WTC11 (cell line): Measurements from ENCODE around the gene C14orf132. TPM values are rescaled to one million over a fixed set of nuclear protein-coding genes. Genes with fewer than 3 reads are reported as not detected.

Experiments
- ATF1 ChIP-seq: sonication (generic); formaldehyde crosslinking; IDR thresholded peaks from 2 replicates; pipeline ENCODE4 v1.8.1; 2023; ENCODE audit warnings: mild to moderate bottlenecking, moderate library complexity, missing genetic modification reagents
- ELF4 ChIP-seq: sonication (generic); formaldehyde crosslinking; IDR thresholded peaks from 2 replicates; pipeline ENCODE4 v1.8.1; 2022; ENCODE audit warnings: low read depth, mild to moderate bottlenecking, moderate library complexity, missing genetic modification reagents
- FOXJ3 ChIP-seq: sonication (generic); formaldehyde crosslinking; IDR thresholded peaks from 2 replicates; pipeline ENCODE4 v1.9.0; 2021; ENCODE audit warnings: missing genetic modification reagents, mild to moderate bottlenecking, borderline replicate concordance
- RELA ChIP-seq: sonication (generic); formaldehyde crosslinking; IDR thresholded peaks from 2 replicates; pipeline ENCODE4 v1.8.1; 2022; ENCODE audit warnings: missing genetic modification reagents, mild to moderate bottlenecking, borderline replicate concordance
- TCF7 ChIP-seq: sonication (generic); formaldehyde crosslinking; IDR thresholded peaks from 2 replicates; pipeline ENCODE4 v1.8.0; 2022; ENCODE audit warnings: mild to moderate bottlenecking, low read depth, missing genetic modification reagents, moderate library complexity
- ZNF138 ChIP-seq: sonication (generic); formaldehyde crosslinking; conservative IDR thresholded peaks from 2 replicates; pipeline ENCODE4 v1.8.1; 2022; ENCODE audit warnings: mild to moderate bottlenecking, moderate library complexity, missing genetic modification reagents
- ZNF281 ChIP-seq: sonication (generic); formaldehyde crosslinking; IDR thresholded peaks from 2 replicates; pipeline ENCODE4 v1.8.0; 2023; ENCODE audit warnings: mild to moderate bottlenecking, missing genetic modification reagents
- ZNF396 ChIP-seq: fragments of 250-450 bp; sonication (Bioruptor Pico); IDR thresholded peaks from 2 replicates; pipeline ENCODE4 v1.8.0; 2021; ENCODE audit warnings: mild to moderate bottlenecking, moderate library complexity, borderline replicate concordance
- ZNF416 ChIP-seq: fragments of 250-450 bp; sonication (Bioruptor Pico); IDR thresholded peaks from 2 replicates; pipeline ENCODE4 v1.9.0; 2021; ENCODE audit warnings: mild to moderate bottlenecking, inconsistent platforms
- ZNF423 ChIP-seq: fragments of 250-450 bp; sonication (Bioruptor Pico); IDR thresholded peaks from 2 replicates; pipeline ENCODE4 v2.1.2; 2022; ENCODE audit warnings: mild to moderate bottlenecking, moderate library complexity
- total RNA-seq: library from RNA; stranded (reverse); gene quantifications from 3 replicates; pipeline ENCODE4 v1.2.3, GENCODE V29; 2021
- TF ChIP-seq, protein P1 (sequence below): sonication (generic); formaldehyde crosslinking; IDR thresholded peaks from 2 replicates; pipeline ENCODE4 v1.8.1; 2023; ENCODE audit warnings: mild to moderate bottlenecking, moderate library complexity, missing genetic modification reagents
- TF ChIP-seq, protein P2 (sequence below): fragments of 250-450 bp; sonication (Bioruptor Pico); IDR thresholded peaks from 2 replicates; pipeline ENCODE4 v1.9.0; 2021; ENCODE audit warnings: mild to moderate bottlenecking, borderline replicate concordance
- TF ChIP-seq, protein P3 (sequence below): sonication (generic); formaldehyde crosslinking; IDR thresholded peaks from 2 replicates; pipeline ENCODE4 v1.8.1; 2022; ENCODE audit warnings: mild to moderate bottlenecking, missing genetic modification reagents, moderate library complexity, borderline replicate concordance
- TF ChIP-seq, protein P4 (sequence below): sonication (generic); formaldehyde crosslinking; IDR thresholded peaks from 2 replicates; pipeline ENCODE4 v1.8.0; 2023; ENCODE audit warnings: missing genetic modification reagents

The C14orf132 gene
- total RNA-seq, 1 experiment from 2014 or later, result 14.1 TPM

- TF ChIP-seq, protein P1, sequence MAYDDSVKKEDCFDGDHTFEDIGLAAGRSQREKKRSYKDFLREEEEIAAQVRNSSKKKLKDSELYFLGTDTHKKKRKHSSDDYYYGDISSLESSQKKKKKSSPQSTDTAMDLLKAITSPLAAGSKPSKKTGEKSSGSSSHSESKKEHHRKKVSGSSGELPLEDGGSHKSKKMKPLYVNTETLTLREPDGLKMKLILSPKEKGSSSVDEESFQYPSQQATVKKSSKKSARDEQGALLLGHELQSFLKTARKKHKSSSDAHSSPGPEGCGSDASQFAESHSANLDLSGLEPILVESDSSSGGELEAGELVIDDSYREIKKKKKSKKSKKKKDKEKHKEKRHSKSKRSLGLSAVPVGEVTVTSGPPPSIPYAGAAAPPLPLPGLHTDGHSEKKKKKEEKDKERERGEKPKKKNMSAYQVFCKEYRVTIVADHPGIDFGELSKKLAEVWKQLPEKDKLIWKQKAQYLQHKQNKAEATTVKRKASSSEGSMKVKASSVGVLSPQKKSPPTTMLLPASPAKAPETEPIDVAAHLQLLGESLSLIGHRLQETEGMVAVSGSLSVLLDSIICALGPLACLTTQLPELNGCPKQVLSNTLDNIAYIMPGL (CRISPR knock-in tag), result no peak
- TF ChIP-seq ZNF138 (CRISPR knock-in tag) (no peak), ZNF423 (CRISPR knock-in tag) (no peak), RELA (CRISPR knock-in tag) (no peak), ZNF281 (CRISPR knock-in tag) (no peak), ZNF396 (CRISPR knock-in tag) (no peak), FOXJ3 (no peak), ZNF416 (CRISPR knock-in tag) (no peak), ATF1 (no peak), TCF7 (no peak), ELF4 (no peak)
- TF ChIP-seq, protein P2, sequence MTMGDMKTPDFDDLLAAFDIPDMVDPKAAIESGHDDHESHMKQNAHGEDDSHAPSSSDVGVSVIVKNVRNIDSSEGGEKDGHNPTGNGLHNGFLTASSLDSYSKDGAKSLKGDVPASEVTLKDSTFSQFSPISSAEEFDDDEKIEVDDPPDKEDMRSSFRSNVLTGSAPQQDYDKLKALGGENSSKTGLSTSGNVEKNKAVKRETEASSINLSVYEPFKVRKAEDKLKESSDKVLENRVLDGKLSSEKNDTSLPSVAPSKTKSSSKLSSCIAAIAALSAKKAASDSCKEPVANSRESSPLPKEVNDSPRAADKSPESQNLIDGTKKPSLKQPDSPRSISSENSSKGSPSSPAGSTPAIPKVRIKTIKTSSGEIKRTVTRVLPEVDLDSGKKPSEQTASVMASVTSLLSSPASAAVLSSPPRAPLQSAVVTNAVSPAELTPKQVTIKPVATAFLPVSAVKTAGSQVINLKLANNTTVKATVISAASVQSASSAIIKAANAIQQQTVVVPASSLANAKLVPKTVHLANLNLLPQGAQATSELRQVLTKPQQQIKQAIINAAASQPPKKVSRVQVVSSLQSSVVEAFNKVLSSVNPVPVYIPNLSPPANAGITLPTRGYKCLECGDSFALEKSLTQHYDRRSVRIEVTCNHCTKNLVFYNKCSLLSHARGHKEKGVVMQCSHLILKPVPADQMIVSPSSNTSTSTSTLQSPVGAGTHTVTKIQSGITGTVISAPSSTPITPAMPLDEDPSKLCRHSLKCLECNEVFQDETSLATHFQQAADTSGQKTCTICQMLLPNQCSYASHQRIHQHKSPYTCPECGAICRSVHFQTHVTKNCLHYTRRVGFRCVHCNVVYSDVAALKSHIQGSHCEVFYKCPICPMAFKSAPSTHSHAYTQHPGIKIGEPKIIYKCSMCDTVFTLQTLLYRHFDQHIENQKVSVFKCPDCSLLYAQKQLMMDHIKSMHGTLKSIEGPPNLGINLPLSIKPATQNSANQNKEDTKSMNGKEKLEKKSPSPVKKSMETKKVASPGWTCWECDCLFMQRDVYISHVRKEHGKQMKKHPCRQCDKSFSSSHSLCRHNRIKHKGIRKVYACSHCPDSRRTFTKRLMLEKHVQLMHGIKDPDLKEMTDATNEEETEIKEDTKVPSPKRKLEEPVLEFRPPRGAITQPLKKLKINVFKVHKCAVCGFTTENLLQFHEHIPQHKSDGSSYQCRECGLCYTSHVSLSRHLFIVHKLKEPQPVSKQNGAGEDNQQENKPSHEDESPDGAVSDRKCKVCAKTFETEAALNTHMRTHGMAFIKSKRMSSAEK (CRISPR knock-in tag), result no peak
- TF ChIP-seq, protein P3, sequence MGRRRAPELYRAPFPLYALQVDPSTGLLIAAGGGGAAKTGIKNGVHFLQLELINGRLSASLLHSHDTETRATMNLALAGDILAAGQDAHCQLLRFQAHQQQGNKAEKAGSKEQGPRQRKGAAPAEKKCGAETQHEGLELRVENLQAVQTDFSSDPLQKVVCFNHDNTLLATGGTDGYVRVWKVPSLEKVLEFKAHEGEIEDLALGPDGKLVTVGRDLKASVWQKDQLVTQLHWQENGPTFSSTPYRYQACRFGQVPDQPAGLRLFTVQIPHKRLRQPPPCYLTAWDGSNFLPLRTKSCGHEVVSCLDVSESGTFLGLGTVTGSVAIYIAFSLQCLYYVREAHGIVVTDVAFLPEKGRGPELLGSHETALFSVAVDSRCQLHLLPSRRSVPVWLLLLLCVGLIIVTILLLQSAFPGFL (CRISPR knock-in tag), result no peak
- TF ChIP-seq, protein P4, sequence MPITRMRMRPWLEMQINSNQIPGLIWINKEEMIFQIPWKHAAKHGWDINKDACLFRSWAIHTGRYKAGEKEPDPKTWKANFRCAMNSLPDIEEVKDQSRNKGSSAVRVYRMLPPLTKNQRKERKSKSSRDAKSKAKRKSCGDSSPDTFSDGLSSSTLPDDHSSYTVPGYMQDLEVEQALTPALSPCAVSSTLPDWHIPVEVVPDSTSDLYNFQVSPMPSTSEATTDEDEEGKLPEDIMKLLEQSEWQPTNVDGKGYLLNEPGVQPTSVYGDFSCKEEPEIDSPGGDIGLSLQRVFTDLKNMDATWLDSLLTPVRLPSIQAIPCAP (CRISPR knock-in tag), result no peak
- TF ChIP-seq, all 79 proteins: peak for 0
Observed at GRCh38 chr14:96103560-96104460, 64.6 kb downstream of the C14orf132 start (continued).
